NCI-H2029 treated with DMSO at 0.1 percent for 48 hours (cell line): ENCODE results near the gene MED27.

ENCODE experiments used
- DNase-seq: peaks from one replicate; lab custom pipeline; 2025; lab: John Stamatoyannopoulos, UW

The MED27 gene

DNA sequence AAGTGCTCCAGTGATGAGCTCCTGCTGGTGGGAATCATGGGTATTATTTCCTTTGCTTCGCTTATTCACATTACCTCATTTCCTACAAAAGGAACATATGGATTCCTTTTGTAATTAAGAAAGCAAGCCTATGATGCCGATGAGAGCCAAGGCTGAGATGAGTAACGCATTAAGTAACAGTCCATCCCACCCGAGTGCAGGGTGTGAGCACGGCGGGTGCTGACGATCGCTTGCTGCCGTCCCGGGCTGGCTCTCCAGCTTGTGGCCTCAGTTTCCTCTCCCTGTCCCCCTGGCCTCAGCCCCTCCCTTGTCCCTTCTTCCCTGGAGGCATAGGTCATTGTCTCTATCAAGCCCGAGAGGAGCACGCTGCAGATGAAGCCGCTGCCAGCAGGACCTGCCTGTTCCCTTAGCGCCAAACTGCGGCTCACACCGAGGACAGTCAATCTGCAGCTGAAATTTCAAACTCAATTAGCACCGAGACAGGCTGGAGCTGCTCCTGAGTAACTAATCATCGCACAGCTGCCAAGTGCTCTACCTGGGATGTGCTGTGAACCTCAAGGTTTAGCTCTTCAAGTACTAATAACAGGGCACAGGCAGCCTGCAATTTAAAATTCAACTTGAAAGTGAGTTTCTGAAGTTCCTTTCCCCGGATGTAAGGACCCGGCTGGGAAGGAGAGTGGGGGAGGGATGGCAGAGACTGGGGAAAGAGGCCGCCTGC, 224.6 kb downstream of the MED27 start:
- DNase-seq: no peak

DNA sequence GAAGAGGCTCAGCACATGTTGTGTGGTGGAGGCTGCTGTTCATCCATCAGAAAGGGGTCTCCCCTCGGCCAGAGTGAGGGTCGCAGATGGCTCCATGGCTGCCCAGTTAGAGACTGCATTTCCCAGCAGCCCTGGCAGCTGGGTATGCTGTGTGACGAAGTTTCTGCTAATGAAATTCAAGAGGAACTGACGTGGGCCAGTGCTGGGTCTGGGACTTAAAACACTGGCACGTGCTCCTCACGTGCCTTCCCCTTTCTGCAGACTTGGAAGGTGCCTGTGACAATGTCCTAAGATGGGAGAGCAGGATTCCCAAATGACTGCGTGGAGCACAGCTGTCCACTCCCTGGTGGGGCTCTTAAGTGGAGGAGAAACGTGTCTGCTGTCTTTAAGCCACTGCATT, 225.3 kb downstream of the MED27 start:
- DNase-seq: no peak

DNA sequence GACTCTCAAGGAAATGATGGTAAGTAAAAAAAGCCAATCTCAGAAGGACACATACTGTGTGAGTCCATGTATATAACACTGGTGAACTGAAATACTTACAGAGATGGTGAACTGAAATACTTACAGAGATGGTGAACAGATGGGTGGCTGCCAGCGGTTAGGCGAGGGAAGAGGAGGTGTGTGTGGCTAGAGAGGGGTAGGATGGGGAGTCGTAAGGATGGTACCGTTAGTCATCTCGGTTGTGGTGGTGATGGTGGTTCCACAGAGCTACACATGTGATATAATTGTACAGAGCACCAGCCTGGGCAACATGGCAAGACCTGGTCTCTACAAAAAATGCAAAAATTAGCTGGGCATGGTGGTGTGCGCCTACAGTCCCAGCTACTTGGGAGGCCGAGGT, 226.2 kb downstream of the MED27 start:
- no peak for DNase-seq

DNA sequence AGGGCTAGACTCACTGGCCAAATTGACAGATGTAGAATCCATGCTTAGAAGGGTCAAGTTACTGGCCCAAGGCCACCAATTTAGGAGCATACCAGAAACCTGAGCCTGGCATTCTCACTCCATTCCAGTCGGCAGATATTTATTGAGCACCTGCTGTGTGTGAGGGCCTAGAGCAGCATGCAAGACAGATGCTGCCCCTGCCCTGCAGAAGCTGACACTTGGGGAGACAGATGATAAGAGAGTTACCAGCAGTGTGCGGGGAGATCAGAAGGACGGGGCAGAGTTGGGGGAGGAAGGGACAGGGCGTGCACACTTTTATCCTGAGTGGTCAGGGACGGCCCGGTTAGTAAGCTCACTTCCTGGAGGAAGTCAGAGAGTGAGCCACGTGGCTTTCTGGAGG, 228.3 kb downstream of the MED27 start:
- no peak for DNase-seq

DNA sequence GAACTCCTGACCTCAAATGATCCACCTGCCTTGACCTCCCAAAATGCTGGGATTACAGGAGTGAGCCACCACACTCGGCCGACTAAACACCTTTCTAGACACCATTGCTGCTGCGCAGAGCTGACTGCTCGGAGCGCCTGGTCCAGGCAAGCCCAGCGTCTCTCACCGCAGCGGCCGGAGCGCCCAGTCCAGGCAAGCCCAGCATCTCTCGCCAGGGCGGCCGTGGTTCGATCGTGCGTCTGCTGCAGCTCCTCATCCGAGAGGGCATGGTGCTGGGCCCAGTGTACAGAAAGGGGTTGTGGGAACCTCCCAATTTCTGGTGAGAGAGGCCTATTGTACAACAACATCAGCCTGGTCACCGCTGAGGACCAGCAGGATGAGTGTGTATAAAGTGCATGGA, 230.3 kb downstream of the MED27 start:
- no peak for DNase-seq

DNA sequence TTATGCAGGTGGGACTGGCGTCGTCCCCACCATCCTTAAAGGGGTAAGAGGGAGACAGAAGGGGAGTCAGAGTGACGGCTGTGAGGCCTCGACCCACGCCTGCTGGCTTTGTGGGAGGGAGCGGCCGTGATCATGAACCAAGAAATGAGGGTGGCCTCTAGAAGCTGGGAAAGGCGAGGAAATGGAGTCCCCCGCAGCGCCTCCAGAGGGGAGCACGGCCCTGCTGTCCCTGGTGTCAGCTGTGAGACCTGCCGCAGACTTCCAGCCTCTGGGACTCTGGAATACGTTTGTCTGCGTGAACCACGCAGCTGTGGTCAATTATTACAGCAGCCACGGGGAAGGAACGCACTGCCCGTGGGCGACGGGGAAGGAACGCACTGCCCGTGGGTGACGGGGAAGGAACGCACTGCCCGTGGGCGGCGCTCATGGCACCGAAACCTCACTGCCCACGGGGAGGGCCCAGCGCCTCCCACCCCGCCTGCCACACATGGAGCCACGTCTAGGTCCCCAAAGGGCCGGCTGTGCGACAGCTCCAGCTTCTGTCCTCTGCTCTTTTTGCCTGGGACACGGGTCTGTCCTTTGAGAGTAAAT, 231.0 kb downstream of the MED27 start:
- no peak for DNase-seq

DNA sequence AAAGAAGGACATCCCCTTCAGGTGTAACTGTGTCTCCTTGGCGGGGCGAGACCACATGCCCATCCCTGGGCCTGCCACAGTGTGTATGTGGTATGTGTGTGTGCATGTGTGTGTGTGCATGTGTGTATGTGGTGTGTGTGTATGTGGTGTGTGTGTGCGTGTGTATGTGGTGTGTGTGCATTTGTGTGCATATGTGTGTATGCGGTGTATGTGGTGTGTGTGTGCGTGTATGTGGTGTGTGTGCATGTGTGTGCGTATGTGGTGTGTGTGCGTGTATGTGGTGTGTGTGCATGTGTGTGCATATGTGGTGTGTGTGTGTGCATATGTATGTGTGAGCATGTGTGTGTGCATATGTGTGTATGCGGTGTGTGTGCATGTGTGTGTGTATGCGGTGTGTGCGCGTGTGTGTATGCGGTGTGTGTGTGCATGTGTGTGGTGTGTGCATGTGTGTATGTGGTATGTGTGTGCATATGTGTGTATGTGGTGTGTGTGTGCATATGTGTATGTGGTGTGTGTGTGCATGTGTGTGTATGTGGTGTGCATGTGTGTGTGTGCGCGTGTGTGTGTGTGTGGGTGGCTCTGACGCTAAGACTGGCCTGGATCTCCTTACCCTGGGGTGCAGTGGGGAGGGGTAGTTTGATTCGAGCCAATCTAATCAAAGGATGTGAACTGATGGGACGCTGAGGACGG, 231.9 kb downstream of the MED27 start:
- DNase-seq: no peak

DNA sequence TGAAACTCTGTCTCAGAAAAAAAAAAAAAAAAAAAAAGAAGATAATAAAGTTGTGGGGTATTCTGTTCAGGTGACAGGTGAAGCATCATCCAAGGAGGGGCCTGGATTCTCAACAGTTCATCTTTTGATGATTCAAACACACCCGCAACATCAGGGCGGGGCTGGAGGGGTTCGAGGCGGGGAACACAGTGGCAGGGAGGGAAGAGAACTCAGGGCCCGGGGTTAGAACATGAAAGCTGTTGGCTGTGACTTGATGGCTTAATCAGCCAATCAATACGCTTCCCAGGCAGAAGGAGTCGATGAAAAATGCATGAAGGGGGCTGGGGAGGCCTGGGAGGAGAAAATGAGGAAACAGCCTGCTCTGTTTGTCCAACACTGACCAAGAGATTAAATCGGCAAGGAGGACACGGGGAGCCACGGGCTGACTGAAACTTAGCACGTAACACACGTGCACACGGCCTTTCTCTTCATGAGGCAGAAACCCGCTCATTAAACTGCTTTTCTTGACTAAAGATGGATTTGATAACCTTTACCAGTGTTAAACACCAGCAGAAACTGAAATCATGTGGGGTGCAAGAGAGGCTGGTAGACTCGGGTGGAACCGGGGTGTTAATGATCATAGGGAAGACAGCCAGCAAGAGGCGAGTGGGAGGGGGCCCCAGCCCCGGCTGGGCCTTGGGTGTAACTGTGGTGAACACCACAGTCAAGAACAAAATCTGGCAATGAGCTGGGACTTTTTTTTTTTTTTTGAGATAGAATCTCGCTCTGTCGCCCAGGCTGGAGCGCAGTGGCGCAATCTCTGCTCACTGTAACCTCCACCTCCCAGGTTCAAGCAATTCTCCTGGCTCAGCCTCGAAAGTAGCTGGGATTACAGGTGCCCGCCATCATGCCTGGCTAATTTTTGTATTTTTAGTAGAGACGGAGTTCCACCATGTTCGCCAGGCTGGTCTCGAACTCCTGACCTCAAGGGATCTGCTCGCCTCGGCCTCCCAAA, 234.1 kb downstream of the MED27 start:
- DNase-seq: no peak

DNA sequence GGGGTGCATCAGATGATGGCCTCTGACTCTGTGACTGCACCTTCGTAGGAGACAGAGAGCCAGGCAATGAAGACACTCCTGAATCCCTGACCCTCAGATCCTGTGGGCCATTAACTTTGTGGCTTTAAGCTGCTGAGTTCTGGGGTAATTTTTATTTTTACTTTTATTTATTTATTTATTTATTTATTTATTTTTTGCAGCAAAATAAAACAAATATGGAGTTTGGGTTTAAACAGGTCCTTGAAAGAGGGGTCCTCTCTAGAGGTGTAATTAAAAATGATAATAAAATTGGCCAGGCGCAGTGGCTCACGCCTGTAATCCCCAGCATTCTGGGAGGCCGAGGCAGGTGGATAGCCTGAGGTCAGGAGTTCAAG, 234.9 kb downstream of the MED27 start:
- no peak for DNase-seq

DNA sequence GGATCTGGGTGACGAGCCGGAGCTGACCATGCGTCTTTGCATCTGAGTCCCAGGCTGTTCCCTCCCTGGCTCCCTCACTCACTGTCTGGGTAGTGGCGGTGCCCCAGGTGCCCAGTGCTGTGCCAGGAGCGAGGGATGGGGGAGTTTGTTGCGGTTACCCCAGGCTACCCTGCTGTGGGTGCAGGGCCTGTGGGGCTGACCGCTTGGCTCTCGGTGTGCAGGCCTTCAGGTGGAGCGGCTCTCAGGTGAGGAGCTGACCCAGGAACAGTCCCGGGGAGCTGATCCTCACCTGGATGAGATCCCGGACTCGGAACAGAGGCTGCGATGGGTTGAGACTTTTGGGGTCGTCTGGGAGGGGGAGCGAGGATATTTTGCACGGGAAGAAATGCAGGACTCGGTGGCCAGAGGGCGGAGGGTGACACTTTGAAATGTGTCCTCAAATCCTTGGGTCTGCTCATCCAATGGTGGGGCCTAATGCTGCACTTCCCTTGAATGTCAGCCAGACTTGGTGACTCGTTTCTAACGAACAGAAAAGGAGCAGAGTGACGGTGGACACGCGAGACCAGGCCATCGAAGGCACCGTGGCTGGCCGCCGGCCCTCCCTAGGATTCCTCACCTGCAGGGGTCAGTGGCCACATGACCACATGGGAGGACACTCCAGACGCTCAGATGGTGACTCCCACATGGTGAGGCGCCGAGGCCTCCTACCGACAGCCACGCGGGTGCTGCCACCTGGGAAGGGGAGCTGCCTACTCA, 235.5 kb downstream of the MED27 start:
- no peak for DNase-seq

DNA sequence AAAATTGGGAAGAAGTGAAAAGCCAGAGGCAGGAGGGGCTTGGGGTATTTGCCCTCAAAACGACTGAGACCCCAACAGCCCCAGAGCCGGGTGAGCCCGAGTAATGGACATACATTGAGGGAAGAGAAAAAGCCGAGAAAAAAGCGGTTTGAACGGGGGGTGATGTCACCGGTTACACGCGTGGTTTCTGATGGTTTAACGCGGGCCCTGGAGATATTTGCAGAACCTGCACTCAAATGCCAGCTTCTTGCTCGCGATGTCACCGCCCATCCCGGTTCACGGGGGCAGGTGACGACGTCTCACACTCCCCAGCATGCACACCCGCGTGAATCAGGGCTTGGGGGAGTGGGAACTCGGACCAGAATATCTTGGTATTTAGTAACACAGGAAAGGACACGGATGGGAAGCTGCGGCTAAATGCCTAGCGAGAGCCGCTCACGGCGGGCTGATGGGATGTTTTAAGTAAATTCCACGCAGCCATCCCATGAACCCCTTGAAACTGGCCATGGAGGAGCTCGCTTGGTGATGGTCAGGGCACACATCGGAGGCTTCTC, 237.8 kb downstream of the MED27 start:
- no peak for DNase-seq

DNA sequence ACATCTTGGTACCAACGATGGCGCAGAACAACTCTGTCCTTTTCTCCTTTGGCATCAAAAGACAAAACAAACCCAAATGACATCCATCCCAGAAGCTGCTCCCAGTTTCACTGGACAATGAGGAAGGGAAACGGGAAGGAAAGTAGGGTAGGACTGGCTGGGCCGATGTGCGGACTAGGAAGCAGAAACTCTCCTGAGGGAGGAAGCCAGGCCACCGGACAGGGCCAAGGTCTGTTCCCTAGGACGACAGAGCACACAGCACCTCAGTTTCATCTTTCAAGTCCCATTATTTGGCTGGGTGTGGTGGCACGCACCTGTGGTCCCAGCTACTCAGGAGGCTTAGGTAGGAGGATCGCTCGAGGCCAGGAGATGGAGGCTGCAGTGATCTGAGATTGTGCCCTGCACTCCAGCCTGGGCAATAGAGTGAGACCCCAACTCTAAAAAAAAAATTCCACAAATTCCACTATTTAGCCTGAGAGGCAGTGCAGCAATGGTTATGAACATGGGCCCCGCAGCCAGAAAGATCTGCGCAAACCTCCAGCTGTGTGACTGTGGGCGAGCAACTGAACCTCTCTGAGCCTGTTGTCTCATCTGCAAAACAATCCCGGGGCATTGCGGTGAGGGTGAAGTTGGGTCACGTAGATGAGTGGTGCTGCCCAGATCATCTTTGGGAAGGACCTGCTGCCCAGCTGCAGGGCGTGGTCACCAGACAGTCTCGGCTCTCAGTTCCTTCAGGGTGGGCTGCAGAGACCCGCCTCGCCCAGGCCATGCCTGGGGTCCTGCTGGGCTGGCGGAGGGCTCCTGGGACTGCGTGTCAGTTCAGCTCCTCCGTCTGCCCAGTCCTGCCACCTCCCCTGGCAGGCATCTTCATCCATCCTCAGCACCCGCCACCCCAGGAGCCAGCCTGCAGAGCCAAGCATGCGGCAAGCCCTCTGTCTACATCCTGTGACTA, 238.6 kb downstream of the MED27 start:
- no peak for DNase-seq

DNA sequence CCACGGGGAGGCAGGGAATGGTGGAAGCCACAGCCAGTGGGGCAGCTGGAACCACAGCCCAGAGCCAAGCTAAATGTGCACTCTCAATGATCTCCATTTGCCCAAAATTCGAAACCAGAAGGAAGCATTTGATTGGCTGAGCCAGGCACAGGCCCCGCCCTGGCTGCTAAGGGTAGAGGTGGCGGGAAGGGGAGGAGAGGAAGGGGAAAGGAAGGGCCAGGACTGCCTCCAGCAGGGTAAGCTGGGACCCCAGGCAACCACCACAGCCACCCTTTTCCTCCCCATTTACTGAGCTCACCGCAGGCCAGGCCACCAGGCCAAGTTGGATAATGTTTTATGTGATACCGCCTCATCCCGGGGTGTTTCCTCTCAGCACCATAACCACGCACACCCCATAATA, 239.4 kb downstream of the MED27 start:
- DNase-seq: no peak

DNA sequence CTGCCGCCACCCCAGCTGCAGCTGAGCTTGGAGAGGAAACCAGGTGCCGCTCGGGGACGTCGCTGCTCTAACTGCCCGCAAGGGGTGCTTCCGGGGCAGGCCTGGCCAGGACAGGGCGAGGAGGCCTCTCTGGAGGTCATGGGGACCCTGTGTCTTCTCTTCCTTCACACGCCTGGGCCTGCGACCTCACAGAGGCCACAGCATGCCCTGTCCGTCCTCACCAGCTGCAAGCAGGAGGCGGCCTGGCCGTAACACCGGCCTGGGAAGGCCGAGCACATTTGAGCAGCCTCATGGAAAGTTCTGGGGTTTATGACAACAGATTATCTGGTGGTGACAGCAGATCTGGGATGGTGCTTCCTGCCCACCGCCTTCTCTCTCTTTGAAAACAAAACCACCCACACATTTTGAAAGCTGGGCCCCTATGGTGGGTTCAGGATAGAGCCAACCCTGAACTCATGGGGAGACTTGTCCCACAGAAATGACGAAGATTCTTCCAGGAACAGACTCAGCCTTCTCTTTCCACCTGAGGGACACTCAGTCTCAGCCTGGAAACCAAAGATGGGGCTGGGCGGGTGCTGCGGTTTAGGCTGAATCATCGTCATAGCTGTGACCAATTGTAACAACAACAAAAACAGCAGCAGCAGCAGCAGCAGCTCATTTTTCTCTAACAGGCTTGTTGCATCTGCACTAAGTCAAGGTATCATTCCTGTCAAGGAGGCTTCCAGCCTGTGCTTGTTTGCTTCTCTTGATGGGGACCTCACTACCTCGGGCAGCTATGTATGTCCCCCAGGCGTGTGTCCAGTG, 240.2 kb downstream of the MED27 start:
- no peak for DNase-seq

DNA sequence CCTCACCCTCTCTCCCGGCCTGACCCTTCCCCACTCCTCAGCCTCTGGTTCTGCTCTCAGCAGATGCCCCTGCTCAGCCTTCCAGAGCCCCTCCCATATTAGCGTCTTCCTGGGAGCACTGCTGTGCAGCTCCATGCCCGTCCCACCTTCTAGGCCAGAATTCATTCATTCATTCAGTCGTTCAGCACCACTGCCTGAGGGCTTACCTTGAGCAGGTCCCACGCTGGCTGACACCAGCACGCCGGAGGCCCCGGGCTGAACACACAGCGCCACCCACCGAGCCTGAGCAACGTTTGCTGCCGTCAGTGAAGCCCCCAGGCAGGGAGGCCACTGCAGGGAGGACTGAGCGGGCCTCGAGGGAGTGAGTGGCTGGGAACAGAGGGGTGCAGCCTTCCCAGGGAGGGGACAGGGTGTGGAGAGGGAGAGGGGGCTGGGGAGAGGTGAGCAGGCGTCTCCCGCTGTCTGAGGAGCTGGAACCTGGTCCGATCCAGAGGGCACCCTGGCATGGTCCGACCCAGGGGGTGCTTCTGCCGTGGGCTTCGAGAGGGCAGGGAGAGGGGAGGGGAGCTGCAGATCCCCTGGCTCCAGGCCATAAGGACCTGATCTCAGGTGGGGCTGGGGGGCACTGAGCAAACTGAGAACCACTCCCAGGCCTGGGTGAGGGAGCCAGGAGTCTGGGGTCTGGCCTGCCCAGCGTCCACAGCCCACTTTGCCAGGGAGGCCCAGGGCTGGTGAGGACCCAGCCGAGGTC, 241.0 kb downstream of the MED27 start:
- DNase-seq: no peak

DNA sequence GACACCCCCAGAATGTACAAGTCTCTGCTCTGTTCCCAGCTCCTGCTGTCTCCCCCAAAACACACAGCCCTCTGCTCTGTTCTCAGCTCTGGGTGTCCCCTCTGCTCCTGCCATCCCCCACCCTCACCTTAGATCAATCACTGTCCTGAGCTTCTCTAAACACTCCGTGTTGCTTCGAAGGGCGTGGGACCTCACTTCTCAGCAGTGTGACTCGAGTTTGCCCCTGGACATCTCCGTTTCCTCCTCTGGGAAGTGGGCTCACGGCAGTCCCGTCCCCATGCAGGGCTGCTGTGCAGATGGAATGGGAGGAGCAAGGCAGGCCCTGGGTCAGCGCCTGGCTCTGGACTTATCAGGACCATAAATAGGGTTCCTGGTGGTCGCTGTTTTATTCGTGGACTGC, 241.8 kb downstream of the MED27 start:
- DNase-seq: no peak

DNA sequence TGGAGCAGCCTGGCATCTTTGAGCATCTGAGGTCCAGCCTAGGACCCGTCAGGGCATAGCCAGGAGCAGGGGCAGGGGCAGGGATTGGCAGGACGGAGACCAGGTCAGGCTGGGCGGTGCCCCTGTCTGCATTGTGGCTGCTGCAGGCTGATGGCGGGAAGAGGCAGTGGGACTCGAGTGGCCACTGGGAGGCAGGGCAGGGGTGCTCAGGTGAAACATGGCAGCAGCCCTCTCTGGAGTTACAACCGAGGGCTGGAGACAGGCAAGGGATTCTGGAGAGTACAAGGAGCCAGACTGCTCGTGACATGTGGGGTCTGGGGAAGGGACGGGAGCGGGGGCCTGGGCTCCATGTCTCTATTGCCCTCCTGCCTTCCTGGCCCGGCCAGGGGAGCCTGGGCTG, 242.4 kb downstream of the MED27 start:
- DNase-seq: no peak

DNA sequence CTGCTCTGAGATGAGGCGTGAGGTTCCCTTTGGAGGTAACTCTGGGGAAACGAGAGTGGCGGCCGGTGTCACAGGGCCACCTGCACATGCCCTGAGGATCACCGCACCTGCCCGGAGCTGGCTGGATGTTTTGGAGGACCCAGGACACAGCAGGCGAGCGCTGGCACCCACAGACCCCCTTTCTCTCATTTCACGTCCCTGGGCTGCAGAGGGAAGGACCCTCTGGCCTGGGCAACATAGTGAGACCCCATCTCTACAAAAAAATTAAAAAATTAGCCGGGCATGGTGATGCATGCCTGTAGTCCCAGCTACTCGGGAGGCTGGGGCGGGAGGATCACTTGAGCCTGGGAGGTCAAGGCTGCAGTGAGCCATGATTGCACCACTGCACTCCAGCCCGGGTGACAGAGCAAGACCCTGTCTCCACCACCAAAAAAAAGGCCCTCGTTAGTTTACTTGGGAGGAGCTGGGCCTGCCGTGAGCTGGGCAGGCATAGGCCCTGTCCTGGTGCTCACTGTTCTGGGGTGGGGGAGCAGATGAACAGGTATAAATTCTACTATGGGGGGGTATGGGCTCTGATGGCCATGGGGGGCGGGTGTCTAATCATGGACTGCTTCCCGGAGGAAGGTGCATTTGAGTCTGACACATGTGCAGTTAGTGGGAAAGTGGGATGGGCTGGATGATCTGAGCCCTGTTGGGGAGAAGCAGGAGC, 242.9 kb downstream of the MED27 start:
- DNase-seq: no peak
